H4 (cell line): ENCODE results near the gene UQCC2. TPM values are rescaled to one million over a fixed set of nuclear protein-coding genes. Genes with fewer than 3 reads are reported as not detected.

Source experiments
- DNase-seq: peaks from one replicate; pipeline ENCODE4 v3.0.0-alpha.2; 2015; ENCODE audit warnings: low spot score
- total RNA-seq: library from RNA; depleted of rRNA; stranded (reverse); fragments of >200 nt; shearing (Covaris generic); gene quantifications from 2 replicates; pipeline ENCODE4 v1.2.3, GENCODE V29; 2014; rRNA removed

The UQCC2 gene
- total RNA-seq, 1 experiment from 2014 or later, result 55.1 TPM

DNA sequence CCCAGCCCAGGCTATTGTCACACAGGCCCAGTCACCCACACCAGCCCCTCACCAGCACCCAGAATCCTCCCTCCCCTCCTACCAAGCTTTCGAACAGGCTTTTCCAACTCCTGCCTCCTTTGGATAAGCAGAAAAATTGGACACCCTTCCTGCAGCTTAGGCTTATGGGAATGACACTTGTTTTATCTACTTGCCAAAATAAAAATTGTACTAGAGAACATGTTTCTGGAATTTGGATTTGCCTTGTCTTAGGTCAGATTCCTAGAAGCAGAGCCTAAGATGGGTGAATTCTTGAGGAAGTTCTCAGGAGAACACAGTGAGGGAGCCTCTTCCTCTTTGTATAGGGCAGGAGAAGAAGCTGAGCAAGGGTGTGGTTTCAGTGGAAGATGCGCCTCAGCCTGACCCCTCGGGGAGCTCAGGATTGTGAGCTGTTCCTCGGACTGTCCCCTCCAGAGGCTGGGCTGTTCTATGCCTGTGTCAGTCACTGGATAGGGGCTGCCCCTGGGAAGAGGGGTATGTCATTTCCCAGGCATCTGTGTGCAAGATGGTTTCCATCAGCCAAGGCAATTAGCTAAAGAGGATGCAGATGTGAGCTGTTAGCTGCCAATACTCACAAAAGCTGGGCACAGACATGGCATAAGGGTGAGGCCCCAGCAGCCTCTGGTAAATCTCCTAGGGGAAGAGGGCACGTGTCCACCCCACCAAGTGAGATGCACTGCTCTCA lies 56.5 kb downstream of the UQCC2 start:
- DNase-seq, result no peak

DNA sequence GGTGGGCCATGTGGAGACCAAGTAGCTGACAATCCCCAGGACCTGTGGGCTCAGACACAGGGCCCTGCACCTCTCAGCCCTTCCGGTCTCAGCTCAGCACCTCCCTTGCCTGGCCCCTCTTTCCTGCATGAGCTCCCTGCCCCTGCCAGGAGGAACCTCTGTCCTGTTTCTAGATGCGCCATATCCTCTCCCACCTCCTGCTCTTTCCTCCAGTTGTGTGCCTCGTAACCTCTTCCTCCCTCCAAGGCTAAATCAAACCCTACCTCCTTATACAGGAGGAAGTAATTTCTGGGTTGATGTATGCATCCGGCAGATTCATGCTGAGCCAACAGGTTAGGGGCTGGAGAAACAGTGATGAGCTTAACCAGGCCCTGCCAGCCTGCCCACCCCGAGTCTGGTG lies 59.5 kb downstream of the UQCC2 start:
- DNase-seq, result no peak

GRCh38 chr6:33651403-33651802 lies 60.1 kb downstream of the UQCC2 start:
- DNase-seq, result no peak

Other genes with a start within 250 kb of the UQCC2 start
- gene BAK1, start 131.4 kb downstream of the UQCC2 start, total RNA-seq, result 16.3 and 18.8 TPM in 2 replicates
- gene ITPR3, start 90.4 kb downstream of the UQCC2 start, total RNA-seq, result 6.6 and 9.8 TPM in 2 replicates
- 0.06 TPM in 1 of 2 replicates, not detected in the other for gene IP6K3, start 35.2 kb upstream of the UQCC2 start, total RNA-seq
- gene LEMD2, start 77.4 kb upstream of the UQCC2 start, total RNA-seq, result 25.9 and 40.9 TPM in 2 replicates
- gene MLN, start 92.3 kb upstream of the UQCC2 start, total RNA-seq, result not detected in 2 replicates